ENCODE results near the gene LIPI. TPM values are rescaled to one million over a fixed set of nuclear protein-coding genes. Genes with fewer than 3 reads are reported as not detected.

The LIPI gene
- total and polyA plus RNA-seq, 10 of the 15 experiments (the other 5 are each of a cell fraction or from before 2014, with no cell fraction given): 0.05 to 0.32 (median 0.10) TPM; not detected in 5

GRCh38 chr21:14099570-14099969 is 111.2 kb downstream of the LIPI start:
- H3K9ac ChIP-seq (ENCODE audit: control insufficient read depth, insufficient read depth, low read length): no peak overlapping the region
- intact Hi-C loops (cut with micrococcal nuclease; ENCODE audit: unreplicated experiment): no loop called here
- WGBS (ENCODE audit: insufficient coverage, insufficient replicate concordance, low lambda C conversion rate, missing lambda C conversion rate): 91% methylated on average over 2 of the region's 2 CpGs
- no peaks in the 10 kb centered on the region for H4K20me1 ChIP-seq (ENCODE audit: control insufficient read depth, insufficient read depth)
- no TSS peak for BruUV-seq (replicated peaks)
- ChIA-PET CTCF (interaction anchor here (1.5 to 2.2 kb wide), 2 partner anchors 14 to 21 kb away, joined by 3 to 7 read pairs; no protein-coding TSS in a partner anchor), RAD21 (ENCODE audit: unreplicated experiment) (no interaction called here), SMC1A (ENCODE audit: uncharacterized antibody, unreplicated experiment) (interaction anchor here (1.0 to 1.6 kb wide), 3 partner anchors 13 to 21 kb away, joined by 3 to 5 read pairs (median 3); no protein-coding TSS in a partner anchor), POLR2A (no interaction called here)
- no peaks in the 10 kb centered on the region; a peak in 1 of 4 replicates for H3K36me3 ChIP-seq (ENCODE audit: control insufficient read depth in 2 of 2, insufficient read depth in 2 of 2, low read length in 1 of 2)
- H3K9me3 ChIP-seq (replicated peaks; ENCODE audit: control insufficient read depth, insufficient read depth, low read length): no peaks in the 10 kb centered on the region
- no peaks in the 10 kb centered on the region for H3K27me3 ChIP-seq (replicated peaks in 1 of 2; ENCODE audit: control insufficient read depth in 2 of 2, insufficient read depth in 2 of 2, low read length in 1 of 2)
- FAIRE-seq (no peak), ATAC-seq (no peak), DNase-seq (ENCODE audit: low read depth, low spot score) (no peak)
- no peak overlapping the region for H3K27ac ChIP-seq (ENCODE audit: control insufficient read depth, insufficient read depth)
- no peak overlapping the region for H3K4me2 ChIP-seq (ENCODE audit: control insufficient read depth, insufficient read depth)
- no peaks in the 10 kb centered on the region for H3K79me2 ChIP-seq (ENCODE audit: control insufficient read depth, insufficient read depth, low read length)
- H3K4me3 ChIP-seq: no peak overlapping the region
- TF ChIP-seq JUNB (IDR thresholded peaks at IDR 0.05): no peak
- no peak for TF ChIP-seq EP300 (IDR thresholded peaks at IDR 0.05; ENCODE audit: borderline replicate concordance in 1 of 2, control insufficient read depth in 1 of 2, low read depth in 2 of 2, low read length in 2 of 2)
- TF ChIP-seq SRF (IDR thresholded peaks at IDR 0.05; ENCODE audit: low read depth in 2 of 2, low read length in 2 of 2): no peak
- TF ChIP-seq NR2C1 (IDR thresholded peaks at IDR 0.05): no peak
- no peak for TF ChIP-seq RAD21 (IDR thresholded peaks at IDR 0.05; ENCODE audit: insufficient read depth, low read depth, low read length)
- no peak for TF ChIP-seq SUZ12 (IDR thresholded peaks at IDR 0.05; ENCODE audit: unreplicated experiment)
- TF ChIP-seq SIX5 (IDR thresholded peaks at IDR 0.05; ENCODE audit: low read depth, low read length, severe bottlenecking): no peak
- TF ChIP-seq EGR1 (IDR thresholded peaks at IDR 0.05; ENCODE audit: borderline replicate concordance in 1 of 2, low read depth in 2 of 2, low read length in 2 of 2): no peak
- TF ChIP-seq IRF3 (IDR thresholded peaks at IDR 0.05): no peak
- no peak for TF ChIP-seq SMC3 (IDR thresholded peaks at IDR 0.05; ENCODE audit: borderline replicate concordance, low read length)
- TF ChIP-seq RBBP5 (conservative IDR thresholded peaks at IDR 0.05): no peak
- TF ChIP-seq SREBF1 (IDR thresholded peaks at IDR 0.05; ENCODE audit: low read length): no peak
- no peak for TF ChIP-seq GATAD2B (conservative IDR thresholded peaks at IDR 0.05; ENCODE audit: low read depth)
- H2AFZ ChIP-seq (ENCODE audit: control insufficient read depth, low read depth, low read length): no peak overlapping the region
- in situ Hi-C loops (cut with MboI): loop anchor here (25.0 kb wide), 2 partner anchors 88 to 1638 kb away; partner anchors contain the start of gene USP25
- H3K4me1 ChIP-seq (ENCODE audit: control insufficient read depth, insufficient read depth, low read length): peaks cover 9% of the 10 kb centered on the region
